HepG2 (cell line): Measurements from ENCODE around the gene CDK5R1. TPM values are rescaled to one million over a fixed set of nuclear protein-coding genes. Genes with fewer than 3 reads are reported as not detected.

Source experiments
- AHR ChIP-seq: IDR thresholded peaks from 2 replicates; pipeline ENCODE4 v1.6.1; 2018; ENCODE audit warnings: missing genetic modification reagents, missing compliant biosample characterization
- BCL3 ChIP-seq: sonication (generic); formaldehyde crosslinking; IDR thresholded peaks from 2 replicates; pipeline ENCODE4 v1.5.1; 2020; ENCODE audit warnings: mild to moderate bottlenecking, missing genetic modification reagents, moderate library complexity
- GATAD2A ChIP-seq: IDR thresholded peaks from 2 replicates; pipeline ENCODE4 v1.6.1; 2016
- MXD4 ChIP-seq: IDR thresholded peaks from 2 replicates; pipeline ENCODE4 v1.6.1; 2016; ENCODE audit warnings: mild to moderate bottlenecking, missing biosample characterization, missing genetic modification reagents
- NCOA5 ChIP-seq: sonication (generic); formaldehyde crosslinking; IDR thresholded peaks from 2 replicates; pipeline ENCODE4 v1.4.0; 2020; ENCODE audit warnings: missing genetic modification reagents
- NFRKB ChIP-seq: fragments of 450-650 bp; IDR thresholded peaks from 2 replicates; pipeline ENCODE4 v1.6.1; 2017
- NR3C1 ChIP-seq: sonication (generic); formaldehyde crosslinking; IDR thresholded peaks from 2 replicates; pipeline ENCODE4 v1.4.0; 2020; ENCODE audit warnings: missing genetic modification reagents
- PHF8 ChIP-seq: sonication (generic); formaldehyde crosslinking; IDR thresholded peaks from 2 replicates; pipeline ENCODE4 v1.5.0; 2020; ENCODE audit warnings: missing genetic modification reagents
- SIN3A ChIP-seq: IDR thresholded peaks from 2 replicates; pipeline ENCODE4 v1.6.1; 2011; ENCODE audit warnings: low read depth, mild to moderate bottlenecking, control low read depth, low read length, borderline replicate concordance
- TBX2 ChIP-seq: sonication (generic); formaldehyde crosslinking; IDR thresholded peaks from 2 replicates; pipeline ENCODE4 v1.5.0; 2020; ENCODE audit warnings: missing genetic modification reagents, mild to moderate bottlenecking, borderline replicate concordance
- ZBTB26 ChIP-seq: IDR thresholded peaks from 2 replicates; pipeline ENCODE4 v1.6.1; 2016; ENCODE audit warnings: missing compliant biosample characterization, missing genetic modification reagents, borderline replicate concordance
- ZBTB7A ChIP-seq: sonication (generic); formaldehyde crosslinking; IDR thresholded peaks from 2 replicates; pipeline ENCODE4 v1.8.0; 2022; ENCODE audit warnings: mild to moderate bottlenecking, missing genetic modification reagents
- ZNF468 ChIP-seq: sonication (generic); formaldehyde crosslinking; IDR thresholded peaks from 2 replicates; pipeline ENCODE4 v1.8.0; 2022; ENCODE audit warnings: mild to moderate bottlenecking, moderate library complexity, missing genetic modification reagents
- ZNF484 ChIP-seq: sonication (generic); formaldehyde crosslinking; IDR thresholded peaks from 2 replicates; pipeline ENCODE4 v1.5.1; 2020; ENCODE audit warnings: mild to moderate bottlenecking, low read depth, missing genetic modification reagents, borderline replicate concordance
- ZNF607 ChIP-seq: sonication (generic); formaldehyde crosslinking; IDR thresholded peaks from 2 replicates; pipeline ENCODE4 v1.5.1; 2020; ENCODE audit warnings: missing genetic modification reagents, mild to moderate bottlenecking, borderline replicate concordance
- ZNF747 ChIP-seq: sonication (generic); formaldehyde crosslinking; IDR thresholded peaks from 2 replicates; pipeline ENCODE4 v1.8.1; 2023; ENCODE audit warnings: missing genetic modification reagents, mild to moderate bottlenecking, borderline replicate concordance
- polyA plus RNA-seq, 8 experiments: library from polyadenylated mRNA; depleted of rRNA in 3 of 8; stranded (reverse) in 7 of 8; unstranded in 1 of 8; fragments of >200 nt; fragmentation: Illumina TruSeq in 4 of 8; extraction: Trizol in 4 of 8; gene quantifications; 2 replicates each; pipeline versions ENCODE4 v1.2.1 to v1.2.3, GENCODE V29; 2011 to 2016; ENCODE audit warnings: low read depth in 4 of 8, missing spikeins in 1 of 8, mixed read lengths in 1 of 8; ENCODE audit not compliant: insufficient read depth in 1 of 8
- total RNA-seq, 5 experiments: library from RNA; depleted of rRNA; stranded (reverse); fragments of >200 nt; fragmentation: Illumina TruSeq; extraction: Trizol; gene quantifications; 2 replicates each; pipeline ENCODE4 v1.2.3, GENCODE V29; 2016; ENCODE audit warnings: low read depth in 1 of 5
- TF ChIP-seq, protein P1 (sequence below): sonication (generic); formaldehyde crosslinking; IDR thresholded peaks from 2 replicates; pipeline ENCODE4; 2020; ENCODE audit warnings: missing genetic modification reagents, mild to moderate bottlenecking, borderline replicate concordance
- TF ChIP-seq, protein P2 (sequence below): sonication (generic); formaldehyde crosslinking; IDR thresholded peaks from 2 replicates; pipeline ENCODE4 v1.5.0; 2020; ENCODE audit warnings: mild to moderate bottlenecking, missing genetic modification reagents, borderline replicate concordance
- TF ChIP-seq, protein P3 (sequence below), 2 experiments: IDR thresholded peaks; 2 replicates each; pipeline ENCODE4 v1.6.1; 2011 to 2012; ENCODE audit warnings: low read length in 2 of 2, borderline replicate concordance in 1 of 2, low read depth in 1 of 2, mild to moderate bottlenecking in 1 of 2, moderate library complexity in 1 of 2

Gene CDK5R1
- total and polyA plus RNA-seq, 2 of the 13 experiments (the other 11 are each of a cell fraction or from before 2014, with no cell fraction given): 1.1 to 3.9 TPM

DNA sequence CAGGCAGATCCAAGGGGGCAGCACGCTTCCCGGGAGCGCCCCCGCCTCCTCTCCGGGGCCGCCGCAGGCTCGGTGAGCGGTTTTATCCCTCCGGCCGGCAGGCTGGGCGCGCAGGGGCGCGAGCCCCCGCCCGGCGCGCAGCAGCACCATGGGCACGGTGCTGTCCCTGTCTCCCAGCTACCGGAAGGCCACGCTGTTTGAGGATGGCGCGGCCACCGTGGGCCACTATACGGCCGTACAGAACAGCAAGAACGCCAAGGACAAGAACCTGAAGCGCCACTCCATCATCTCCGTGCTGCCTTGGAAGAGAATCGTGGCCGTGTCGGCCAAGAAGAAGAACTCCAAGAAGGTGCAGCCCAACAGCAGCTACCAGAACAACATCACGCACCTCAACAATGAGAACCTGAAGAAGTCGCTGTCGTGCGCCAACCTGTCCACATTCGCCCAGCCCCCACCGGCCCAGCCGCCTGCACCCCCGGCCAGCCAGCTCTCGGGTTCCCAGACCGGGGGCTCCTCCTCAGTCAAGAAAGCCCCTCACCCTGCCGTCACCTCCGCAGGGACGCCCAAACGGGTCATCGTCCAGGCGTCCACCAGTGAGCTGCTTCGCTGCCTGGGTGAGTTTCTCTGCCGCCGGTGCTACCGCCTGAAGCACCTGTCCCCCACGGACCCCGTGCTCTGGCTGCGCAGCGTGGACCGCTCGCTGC is 832 bp downstream of the CDK5R1 start (continued):
- peak; percentile 26; the same call in 1 of the 2 replicates for TF ChIP-seq PHF8 (CRISPR knock-in tag)
- no peak for TF ChIP-seq ZNF484 (CRISPR knock-in tag)
- TF ChIP-seq, protein P1, sequence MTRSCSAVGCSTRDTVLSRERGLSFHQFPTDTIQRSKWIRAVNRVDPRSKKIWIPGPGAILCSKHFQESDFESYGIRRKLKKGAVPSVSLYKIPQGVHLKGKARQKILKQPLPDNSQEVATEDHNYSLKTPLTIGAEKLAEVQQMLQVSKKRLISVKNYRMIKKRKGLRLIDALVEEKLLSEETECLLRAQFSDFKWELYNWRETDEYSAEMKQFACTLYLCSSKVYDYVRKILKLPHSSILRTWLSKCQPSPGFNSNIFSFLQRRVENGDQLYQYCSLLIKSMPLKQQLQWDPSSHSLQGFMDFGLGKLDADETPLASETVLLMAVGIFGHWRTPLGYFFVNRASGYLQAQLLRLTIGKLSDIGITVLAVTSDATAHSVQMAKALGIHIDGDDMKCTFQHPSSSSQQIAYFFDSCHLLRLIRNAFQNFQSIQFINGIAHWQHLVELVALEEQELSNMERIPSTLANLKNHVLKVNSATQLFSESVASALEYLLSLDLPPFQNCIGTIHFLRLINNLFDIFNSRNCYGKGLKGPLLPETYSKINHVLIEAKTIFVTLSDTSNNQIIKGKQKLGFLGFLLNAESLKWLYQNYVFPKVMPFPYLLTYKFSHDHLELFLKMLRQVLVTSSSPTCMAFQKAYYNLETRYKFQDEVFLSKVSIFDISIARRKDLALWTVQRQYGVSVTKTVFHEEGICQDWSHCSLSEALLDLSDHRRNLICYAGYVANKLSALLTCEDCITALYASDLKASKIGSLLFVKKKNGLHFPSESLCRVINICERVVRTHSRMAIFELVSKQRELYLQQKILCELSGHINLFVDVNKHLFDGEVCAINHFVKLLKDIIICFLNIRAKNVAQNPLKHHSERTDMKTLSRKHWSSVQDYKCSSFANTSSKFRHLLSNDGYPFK (CRISPR knock-in tag): no peak
- TF ChIP-seq NR3C1 (CRISPR knock-in tag): no peak
- no peak for TF ChIP-seq NFRKB
- no peak for TF ChIP-seq GATAD2A (CRISPR knock-in tag)
- TF ChIP-seq NCOA5: no peak
- 0 out of 2 replicates have a peak, but pooled peaks have one; percentile 25 for TF ChIP-seq ZNF607 (CRISPR knock-in tag)
- TF ChIP-seq ZBTB7A (CRISPR knock-in tag): no peak
- TF ChIP-seq ZNF747 (CRISPR knock-in tag): no peak
- TF ChIP-seq SIN3A: no peak
- no peak for TF ChIP-seq ZNF468
- TF ChIP-seq, protein P2, sequence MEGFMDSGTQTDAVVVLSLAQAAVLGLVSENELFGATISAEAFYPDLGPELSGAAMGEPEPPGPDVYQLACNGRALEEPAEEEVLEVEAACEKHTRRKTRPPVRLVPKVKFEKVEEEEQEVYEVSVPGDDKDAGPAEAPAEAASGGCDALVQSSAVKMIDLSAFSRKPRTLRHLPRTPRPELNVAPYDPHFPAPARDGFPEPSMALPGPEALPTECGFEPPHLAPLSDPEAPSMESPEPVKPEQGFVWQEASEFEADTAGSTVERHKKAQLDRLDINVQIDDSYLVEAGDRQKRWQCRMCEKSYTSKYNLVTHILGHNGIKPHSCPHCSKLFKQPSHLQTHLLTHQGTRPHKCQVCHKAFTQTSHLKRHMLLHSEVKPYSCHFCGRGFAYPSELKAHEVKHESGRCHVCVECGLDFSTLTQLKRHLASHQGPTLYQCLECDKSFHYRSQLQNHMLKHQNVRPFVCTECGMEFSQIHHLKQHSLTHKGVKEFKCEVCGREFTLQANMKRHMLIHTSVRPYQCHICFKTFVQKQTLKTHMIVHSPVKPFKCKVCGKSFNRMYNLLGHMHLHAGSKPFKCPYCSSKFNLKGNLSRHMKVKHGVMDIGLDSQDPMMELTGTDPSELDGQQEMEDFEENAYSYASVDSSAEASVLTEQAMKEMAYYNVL (CRISPR knock-in tag): no peak
- TF ChIP-seq ZBTB26: no peak
- no peak for TF ChIP-seq AHR (CRISPR knock-in tag)
- no peak for TF ChIP-seq MXD4
- TF ChIP-seq, protein P3, sequence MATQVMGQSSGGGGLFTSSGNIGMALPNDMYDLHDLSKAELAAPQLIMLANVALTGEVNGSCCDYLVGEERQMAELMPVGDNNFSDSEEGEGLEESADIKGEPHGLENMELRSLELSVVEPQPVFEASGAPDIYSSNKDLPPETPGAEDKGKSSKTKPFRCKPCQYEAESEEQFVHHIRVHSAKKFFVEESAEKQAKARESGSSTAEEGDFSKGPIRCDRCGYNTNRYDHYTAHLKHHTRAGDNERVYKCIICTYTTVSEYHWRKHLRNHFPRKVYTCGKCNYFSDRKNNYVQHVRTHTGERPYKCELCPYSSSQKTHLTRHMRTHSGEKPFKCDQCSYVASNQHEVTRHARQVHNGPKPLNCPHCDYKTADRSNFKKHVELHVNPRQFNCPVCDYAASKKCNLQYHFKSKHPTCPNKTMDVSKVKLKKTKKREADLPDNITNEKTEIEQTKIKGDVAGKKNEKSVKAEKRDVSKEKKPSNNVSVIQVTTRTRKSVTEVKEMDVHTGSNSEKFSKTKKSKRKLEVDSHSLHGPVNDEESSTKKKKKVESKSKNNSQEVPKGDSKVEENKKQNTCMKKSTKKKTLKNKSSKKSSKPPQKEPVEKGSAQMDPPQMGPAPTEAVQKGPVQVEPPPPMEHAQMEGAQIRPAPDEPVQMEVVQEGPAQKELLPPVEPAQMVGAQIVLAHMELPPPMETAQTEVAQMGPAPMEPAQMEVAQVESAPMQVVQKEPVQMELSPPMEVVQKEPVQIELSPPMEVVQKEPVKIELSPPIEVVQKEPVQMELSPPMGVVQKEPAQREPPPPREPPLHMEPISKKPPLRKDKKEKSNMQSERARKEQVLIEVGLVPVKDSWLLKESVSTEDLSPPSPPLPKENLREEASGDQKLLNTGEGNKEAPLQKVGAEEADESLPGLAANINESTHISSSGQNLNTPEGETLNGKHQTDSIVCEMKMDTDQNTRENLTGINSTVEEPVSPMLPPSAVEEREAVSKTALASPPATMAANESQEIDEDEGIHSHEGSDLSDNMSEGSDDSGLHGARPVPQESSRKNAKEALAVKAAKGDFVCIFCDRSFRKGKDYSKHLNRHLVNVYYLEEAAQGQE (IDR thresholded peaks at IDR 0.05; ENCODE audit: borderline replicate concordance in 1 of 2, low read depth in 1 of 2, low read length in 2 of 2): no peak
- TF ChIP-seq TBX2 (CRISPR knock-in tag): no peak
- no peak for TF ChIP-seq BCL3
